Activated T-cell treated with anti-CD3 and anti-CD28 coated beads, Interleukin-2, amount 50 U/mL, for 24 hours (primary cell): ENCODE results near the gene BLOC1S5.
"Not testable (repeated sequence)": the region's sequence is repeated elsewhere in the genome, so short reads cannot be mapped to it uniquely, and the experiment has no call there.

Experiments used
- DNase-seq: peaks from one replicate; pipeline ENCODE4 v3.0.0-alpha.2; 2020
- H3K27ac Mint-ChIP-seq: 2 replicates; pipeline ENCODE4 v1.8.0; 2020; ENCODE audit warnings: mild to moderate bottlenecking, mixed read lengths
- H3K27me3 Mint-ChIP-seq: 2 replicates; pipeline ENCODE4 v1.8.0; 2020; ENCODE audit warnings: mixed read lengths
- H3K36me3 Mint-ChIP-seq: 2 replicates; pipeline ENCODE4 v1.8.0; 2020; ENCODE audit warnings: low read depth, mixed read lengths
- H3K4me1 Mint-ChIP-seq: 2 replicates; pipeline ENCODE4 v1.8.0; 2020; ENCODE audit warnings: low read depth, mixed read lengths
- H3K4me3 Mint-ChIP-seq: 2 replicates; pipeline ENCODE4 v1.8.0; 2020; ENCODE audit warnings: mild to moderate bottlenecking, moderate library complexity, mixed read lengths
- H3K9me3 Mint-ChIP-seq: 2 replicates; pipeline ENCODE4 v1.8.0; 2020; ENCODE audit warnings: mixed read lengths

BLOC1S5 gene

GRCh38 chr6:8069631-8070284 lies 5.6 kb upstream of the BLOC1S5 start:
- Mint-ChIP-seq H3K9me3 (no peaks in the 10 kb centered on the region), H3K4me1 (peaks cover 17% of the 10 kb centered on the region), H3K4me3 (no peak overlapping the region), H3K27me3 (no peaks in the 10 kb centered on the region), H3K36me3 (peaks cover 2% of the 10 kb centered on the region), H3K27ac (no peak overlapping the region)
- no peak for DNase-seq

GRCh38 chr6:8069151-8069550 lies 5.0 kb upstream of the BLOC1S5 start:
- no peaks in the 10 kb centered on the region for H3K27me3 Mint-ChIP-seq
- H3K27ac Mint-ChIP-seq = no peak overlapping the region
- no peak for DNase-seq
- no peak overlapping the region for H3K4me3 Mint-ChIP-seq
- no peaks in the 10 kb centered on the region for H3K9me3 Mint-ChIP-seq
- H3K36me3 Mint-ChIP-seq = peaks cover 2% of the 10 kb centered on the region
- peaks cover 21% of the 10 kb centered on the region for H3K4me1 Mint-ChIP-seq

GRCh38 chr6:8066108-8066507 lies 1.9 kb upstream of the BLOC1S5 start:
- H3K9me3 Mint-ChIP-seq = no peaks in the 10 kb centered on the region
- H3K36me3 Mint-ChIP-seq = peaks cover 22% of the 10 kb centered on the region
- H3K27ac Mint-ChIP-seq = peak overlapping the region; percentile 97
- peaks cover 29% of the 10 kb centered on the region for H3K4me1 Mint-ChIP-seq
- no peak for DNase-seq
- H3K4me3 Mint-ChIP-seq = no peak overlapping the region
- no peaks in the 10 kb centered on the region for H3K27me3 Mint-ChIP-seq

- H3K36me3 Mint-ChIP-seq = peaks cover 22% of the 10 kb centered on the region
- H3K27me3 Mint-ChIP-seq = no peaks in the 10 kb centered on the region
- H3K9me3 Mint-ChIP-seq = no peaks in the 10 kb centered on the region
- H3K27ac Mint-ChIP-seq = peak overlapping the region; percentile 97
- DNase-seq = peak; percentile 62
- H3K4me3 Mint-ChIP-seq = peak overlapping the region; percentile 92
- H3K4me1 Mint-ChIP-seq = peaks cover 29% of the 10 kb centered on the region
Observed at GRCh38 chr6:8065519-8065911, 1.3 kb upstream of the BLOC1S5 start.

- Mint-ChIP-seq H3K4me3 (peak overlapping the region; percentile 92), H3K4me1 (peaks cover 32% of the 10 kb centered on the region), H3K27me3 (no peaks in the 10 kb centered on the region), H3K27ac (peak overlapping the region; percentile 97), H3K9me3 (no peaks in the 10 kb centered on the region), H3K36me3 (peaks cover 28% of the 10 kb centered on the region)
- peak; percentile 40 for DNase-seq
Observed at GRCh38 chr6:8064638-8065518, 689 bp upstream of the BLOC1S5 start.

GRCh38 chr6:8061736-8062135 lies 2.5 kb downstream of the BLOC1S5 start:
- Mint-ChIP-seq H3K36me3 (peaks cover 50% of the 10 kb centered on the region), H3K4me3 (no peak overlapping the region), H3K4me1 (peaks cover 32% of the 10 kb centered on the region)

GRCh38 chr6:8060346-8060745 lies 3.8 kb downstream of the BLOC1S5 start:
- DNase-seq = no peak
- H3K27me3 Mint-ChIP-seq = no peaks in the 10 kb centered on the region
- H3K9me3 Mint-ChIP-seq = no peaks in the 10 kb centered on the region
- H3K4me1 Mint-ChIP-seq = peaks cover 21% of the 10 kb centered on the region
- H3K27ac Mint-ChIP-seq = no peak overlapping the region
- H3K4me3 Mint-ChIP-seq = no peak overlapping the region
- peaks cover 61% of the 10 kb centered on the region for H3K36me3 Mint-ChIP-seq

More at GRCh38 chr6:8061736-8062135, 2.5 kb downstream of the BLOC1S5 start:
- no peak for DNase-seq
- no peak overlapping the region for H3K27ac Mint-ChIP-seq
- no peaks in the 10 kb centered on the region for H3K9me3 Mint-ChIP-seq
- no peaks in the 10 kb centered on the region for H3K27me3 Mint-ChIP-seq

- no peak overlapping the region for H3K4me3 Mint-ChIP-seq
- DNase-seq = no peak
- no peak overlapping the region for H3K27ac Mint-ChIP-seq
- H3K36me3 Mint-ChIP-seq = peaks cover 68% of the 10 kb centered on the region
- H3K9me3 Mint-ChIP-seq = no peaks in the 10 kb centered on the region
- peaks cover 11% of the 10 kb centered on the region for H3K4me1 Mint-ChIP-seq
- no peaks in the 10 kb centered on the region for H3K27me3 Mint-ChIP-seq
Observed at GRCh38 chr6:8059129-8059528, 5.1 kb downstream of the BLOC1S5 start.

- peaks cover 8% of the 10 kb centered on the region for H3K4me1 Mint-ChIP-seq
- no peaks in the 10 kb centered on the region for H3K9me3 Mint-ChIP-seq
- no peaks in the 10 kb centered on the region for H3K27me3 Mint-ChIP-seq
- peaks cover 67% of the 10 kb centered on the region for H3K36me3 Mint-ChIP-seq
- H3K4me3 Mint-ChIP-seq = no peak overlapping the region
- H3K27ac Mint-ChIP-seq = no peak overlapping the region
- no peak for DNase-seq
Observed at GRCh38 chr6:8057793-8058192, 6.4 kb downstream of the BLOC1S5 start.

- peaks cover 5% of the 10 kb centered on the region for H3K4me1 Mint-ChIP-seq
- H3K27me3 Mint-ChIP-seq = no peaks in the 10 kb centered on the region
- no peaks in the 10 kb centered on the region for H3K9me3 Mint-ChIP-seq
- H3K4me3 Mint-ChIP-seq = no peak overlapping the region
- no peak overlapping the region for H3K27ac Mint-ChIP-seq
- H3K36me3 Mint-ChIP-seq = peaks cover 67% of the 10 kb centered on the region
- DNase-seq = no peak
Observed at GRCh38 chr6:8057263-8057662, 6.9 kb downstream of the BLOC1S5 start.

- Mint-ChIP-seq H3K9me3 (no peaks in the 10 kb centered on the region), H3K27me3 (no peaks in the 10 kb centered on the region), H3K4me1 (peaks cover 6% of the 10 kb centered on the region), H3K27ac (no peak overlapping the region), H3K36me3 (peaks cover 71% of the 10 kb centered on the region), H3K4me3 (no peak overlapping the region)
- DNase-seq = no peak
Observed at GRCh38 chr6:8054276-8054675, 9.9 kb downstream of the BLOC1S5 start.

- Mint-ChIP-seq H3K27ac (no peak overlapping the region), H3K9me3 (peaks cover 6% of the 10 kb centered on the region), H3K4me1 (peaks cover 14% of the 10 kb centered on the region), H3K27me3 (no peaks in the 10 kb centered on the region), H3K36me3 (peaks cover 77% of the 10 kb centered on the region), H3K4me3 (no peak overlapping the region)
- no peak for DNase-seq
Observed at GRCh38 chr6:8047541-8048292, 16.5 kb downstream of the BLOC1S5 start.

GRCh38 chr6:8045769-8046168 lies 18.4 kb downstream of the BLOC1S5 start:
- DNase-seq, H3K27me3 Mint-ChIP-seq, H3K9me3 Mint-ChIP-seq, H3K27ac Mint-ChIP-seq, H3K4me3 Mint-ChIP-seq: not testable (repeated sequence)
- peaks cover 13% of the 10 kb centered on the region for H3K4me1 Mint-ChIP-seq
- peaks cover 70% of the 10 kb centered on the region for H3K36me3 Mint-ChIP-seq

- H3K27ac Mint-ChIP-seq = no peak overlapping the region
- DNase-seq = no peak
- no peak overlapping the region for H3K4me3 Mint-ChIP-seq
- peaks cover 8% of the 10 kb centered on the region for H3K9me3 Mint-ChIP-seq
- no peaks in the 10 kb centered on the region for H3K27me3 Mint-ChIP-seq
- H3K36me3 Mint-ChIP-seq = peaks cover 83% of the 10 kb centered on the region
- H3K4me1 Mint-ChIP-seq = peaks cover 10% of the 10 kb centered on the region
Observed at GRCh38 chr6:8043221-8043620, 21.0 kb downstream of the BLOC1S5 start.
